Ramos (cell line): ENCODE measurements around the gene ARVCF.

Source experiments
- in situ Hi-C: fragments of 300-500 bp; cut with MboI; formaldehyde crosslinking; loops from one replicate; pipeline ENCODE4 v1.14.3; 2022; ENCODE audit warnings: low sequenced_read_pairs; ENCODE audit not compliant: unreplicated experiment

The ARVCF gene

GRCh38 chr22:20003304-20003703 lies 13.3 kb downstream of the ARVCF start:
- in situ Hi-C loops: no loop called here

- in situ Hi-C loops: no loop called here
These were observed 14.0 kb downstream of the ARVCF start for GRCh38 chr22:20002636-20003035.

- in situ Hi-C loops: no loop called here
These were observed 14.5 kb downstream of the ARVCF start for GRCh38 chr22:20002128-20002527.

- in situ Hi-C loops: no loop called here
These were observed 15.5 kb downstream of the ARVCF start for GRCh38 chr22:20001082-20001638.

- in situ Hi-C loops: no loop called here
These were observed 16.2 kb downstream of the ARVCF start for GRCh38 chr22:20000246-20001081.

GRCh38 chr22:19998991-19999820 lies 17.4 kb downstream of the ARVCF start:
- in situ Hi-C loops: no loop called here

GRCh38 chr22:19998232-19998951 lies 18.2 kb downstream of the ARVCF start:
- in situ Hi-C loops: no loop called here

- in situ Hi-C loops: no loop called here
These were observed 18.9 kb downstream of the ARVCF start for GRCh38 chr22:19997561-19998231.

GRCh38 chr22:19996694-19997384 lies 19.8 kb downstream of the ARVCF start:
- in situ Hi-C loops: no loop called here

- in situ Hi-C loops: no loop called here
These were observed 20.8 kb downstream of the ARVCF start for GRCh38 chr22:19995611-19996339.

- in situ Hi-C loops: no loop called here
These were observed 21.6 kb downstream of the ARVCF start for GRCh38 chr22:19994851-19995610.

- in situ Hi-C loops: no loop called here
These were observed 22.7 kb downstream of the ARVCF start for GRCh38 chr22:19993926-19994325.

- in situ Hi-C loops: no loop called here
These were observed 23.7 kb downstream of the ARVCF start for GRCh38 chr22:19992921-19993355.

- in situ Hi-C loops: no loop called here
These were observed 24.1 kb downstream of the ARVCF start for GRCh38 chr22:19992481-19992911.

GRCh38 chr22:19991645-19992451 lies 24.8 kb downstream of the ARVCF start:
- in situ Hi-C loops: no loop called here

- in situ Hi-C loops: no loop called here
These were observed 25.3 kb downstream of the ARVCF start for GRCh38 chr22:19991395-19991644.
